Tibial nerve (tissue), 4 donors: ENCODE data around the gene INSL6. TPM values are rescaled to one million over a fixed set of nuclear protein-coding genes. Genes with fewer than 3 reads are reported as not detected.

Experiments used
- DNase-seq, 2 donors: peaks; one replicate each; pipeline ENCODE4 v3.0.0-alpha.2; 2019; ENCODE audit warnings: low spot score in 2 of 2
- H3K27ac ChIP-seq, 4 donors: fragments of 200-600 bp; sonication (generic) in 3 of 4; one replicate each; pipeline ENCODE4 v1.5.1; 2017 to 2019; ENCODE audit warnings: mild to moderate bottlenecking in 1 of 4
- H3K27me3 ChIP-seq, 2 donors: fragments of 200-600 bp; sonication (generic) in 1 of 2; one replicate each; pipeline versions ENCODE4 v1.5.1 to v1.6.0; 2017 to 2019
- H3K36me3 ChIP-seq, 3 donors: fragments of 200-600 bp; sonication (generic); one replicate each; pipeline ENCODE4 v1.5.1; 2018 to 2019
- H3K4me1 ChIP-seq, 4 donors: fragments of 200-600 bp; sonication (generic) in 3 of 4; one replicate each; pipeline ENCODE4 v1.5.1; 2017 to 2019
- H3K4me3 ChIP-seq, 4 donors: fragments of 200-600 bp; sonication (generic) in 3 of 4; one replicate each; pipeline ENCODE4 v1.5.1; 2017 to 2019; ENCODE audit warnings: mild to moderate bottlenecking in 1 of 4, moderate library complexity in 1 of 4
- H3K9me3 ChIP-seq, 4 donors: fragments of 200-600 bp; sonication (generic) in 3 of 4; one replicate each; pipeline ENCODE4 v1.5.1; 2017 to 2019
- EP300 ChIP-seq, 2 donors: sonication (generic); formaldehyde crosslinking; IDR thresholded peaks; one replicate each; pipeline ENCODE4 v1.6.1; 2017; ENCODE audit warnings: antibody characterized with exemption in 2 of 2, mild to moderate bottlenecking in 1 of 2
- POLR2A ChIP-seq, 2 donors: fragments of 450-650 bp; IDR thresholded peaks; one replicate each; pipeline ENCODE4 v1.6.1; 2017; ENCODE audit warnings: antibody characterized with exemption in 2 of 2, mild to moderate bottlenecking in 2 of 2, moderate library complexity in 2 of 2
- WGBS, 2 donors: methylation state at CpG; one replicate each; pipeline ENCODE4 v1.1.5; 2018; 5-methylcytosine and 5-hydroxymethylcytosine counted together
- total RNA-seq, 4 donors: library from RNA; depleted of rRNA; stranded (reverse); fragments of >200 nt; gene quantifications; one replicate each; pipeline ENCODE4 v1.1.0, GENCODE V29; 2016
- TF ChIP-seq, protein P1 (sequence below), 5 experiments: fragments of 200-600 bp in 3 of 5; fragments of 450-650 bp in 2 of 5; sonication (generic) in 3 of 5; IDR thresholded peaks; one replicate each; pipeline ENCODE4 v1.5.1; 2016 to 2019; ENCODE audit warnings: antibody characterized with exemption in 5 of 5, mild to moderate bottlenecking in 3 of 5, moderate library complexity in 2 of 5

The INSL6 gene
- total RNA-seq, 4 donors from 2014 or later = not detected

DNA sequence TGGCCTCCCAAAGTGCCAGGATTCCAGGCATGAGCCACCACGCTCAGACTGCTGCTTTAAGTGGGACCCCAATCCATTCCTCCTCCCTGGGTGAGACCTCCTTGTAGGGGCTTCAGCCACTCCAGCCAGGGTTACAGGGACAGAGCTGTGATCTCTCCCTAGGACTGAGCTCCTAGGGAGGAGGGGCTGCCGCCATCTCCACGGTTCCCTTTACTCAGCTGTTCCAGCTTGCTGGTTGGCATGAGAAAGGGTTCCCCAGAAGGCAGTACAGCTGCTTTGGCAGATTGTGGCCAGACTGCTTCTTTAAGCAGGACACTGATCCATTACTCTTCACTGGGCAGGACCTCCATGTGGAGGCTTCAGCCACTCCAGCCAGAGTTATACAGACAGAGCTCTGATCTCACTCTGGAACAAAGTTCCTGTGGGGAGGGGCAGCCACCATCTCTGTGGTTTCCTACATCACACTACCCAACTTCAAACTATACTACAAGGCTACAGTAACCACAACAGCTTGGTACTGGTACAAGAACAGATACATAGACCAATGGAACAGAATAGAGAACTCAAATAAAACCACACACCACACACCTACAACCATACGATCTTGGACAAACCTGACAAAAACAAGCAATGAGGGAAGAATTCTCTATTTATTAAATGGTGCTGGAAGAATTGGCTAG, 7.2 kb downstream of the INSL6 start:
- no peaks in the 10 kb centered on the region for H3K4me1 ChIP-seq
- no peak overlapping the region for H3K27ac ChIP-seq
- H3K4me3 ChIP-seq = no peak overlapping the region
- H3K36me3 ChIP-seq = no peaks in the 10 kb centered on the region
- TF ChIP-seq POLR2A (IDR thresholded peaks at IDR 0.05) (no peak), EP300 (IDR thresholded peaks at IDR 0.05) (no peak)
- TF ChIP-seq, protein P1, sequence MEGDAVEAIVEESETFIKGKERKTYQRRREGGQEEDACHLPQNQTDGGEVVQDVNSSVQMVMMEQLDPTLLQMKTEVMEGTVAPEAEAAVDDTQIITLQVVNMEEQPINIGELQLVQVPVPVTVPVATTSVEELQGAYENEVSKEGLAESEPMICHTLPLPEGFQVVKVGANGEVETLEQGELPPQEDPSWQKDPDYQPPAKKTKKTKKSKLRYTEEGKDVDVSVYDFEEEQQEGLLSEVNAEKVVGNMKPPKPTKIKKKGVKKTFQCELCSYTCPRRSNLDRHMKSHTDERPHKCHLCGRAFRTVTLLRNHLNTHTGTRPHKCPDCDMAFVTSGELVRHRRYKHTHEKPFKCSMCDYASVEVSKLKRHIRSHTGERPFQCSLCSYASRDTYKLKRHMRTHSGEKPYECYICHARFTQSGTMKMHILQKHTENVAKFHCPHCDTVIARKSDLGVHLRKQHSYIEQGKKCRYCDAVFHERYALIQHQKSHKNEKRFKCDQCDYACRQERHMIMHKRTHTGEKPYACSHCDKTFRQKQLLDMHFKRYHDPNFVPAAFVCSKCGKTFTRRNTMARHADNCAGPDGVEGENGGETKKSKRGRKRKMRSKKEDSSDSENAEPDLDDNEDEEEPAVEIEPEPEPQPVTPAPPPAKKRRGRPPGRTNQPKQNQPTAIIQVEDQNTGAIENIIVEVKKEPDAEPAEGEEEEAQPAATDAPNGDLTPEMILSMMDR (IDR thresholded peaks at IDR 0.05) = no peak
- DNase-seq = no peak
- H3K9me3 ChIP-seq = peaks cover 0 to 18% (median 0%) of the 10 kb centered on the region in 4 donors
- H3K27me3 ChIP-seq = no peaks in the 10 kb centered on the region
- 83 to 94% methylated on average over 4 of the region's 4 CpGs for WGBS, 2 donors

DNA sequence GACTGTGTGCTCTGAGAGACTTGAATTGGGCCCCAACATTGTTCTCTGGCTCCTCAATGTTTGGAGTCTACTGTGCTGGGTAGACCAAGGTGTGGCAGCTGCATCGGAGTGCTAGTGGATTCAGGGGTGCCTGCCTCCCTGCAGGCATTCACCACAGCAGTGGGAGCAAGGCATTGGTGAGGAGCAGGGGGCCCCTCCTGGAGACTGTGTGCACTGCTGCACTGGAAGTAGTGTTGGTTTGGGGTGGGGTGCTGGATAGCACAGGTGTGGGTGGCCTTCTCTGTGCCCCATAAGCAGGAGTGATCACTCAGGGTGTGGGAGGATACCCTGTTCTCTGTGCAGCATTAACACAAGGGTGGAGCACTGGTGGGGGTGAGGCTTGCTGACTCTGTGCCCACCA, 39.2 kb downstream of the INSL6 start:
- Histone ChIP-seq H3K4me3 (no peak overlapping the region), H3K27me3 (no peaks in the 10 kb centered on the region), H3K4me1 (no peaks in the 10 kb centered on the region), H3K36me3 (peaks cover 0 to 76% (median 0%) of the 10 kb centered on the region in 3 donors), H3K27ac (no peak overlapping the region), H3K9me3 (peaks cover 0 to 80% (median 7%) of the 10 kb centered on the region in 4 donors)
- 100% methylated on average over 1 of the region's 1 CpG for WGBS, 2 donors
- DNase-seq = no peak
- TF ChIP-seq, protein P1 (IDR thresholded peaks at IDR 0.05) = no peak
- no peak for TF ChIP-seq POLR2A (IDR thresholded peaks at IDR 0.05)
- no peak for TF ChIP-seq EP300 (IDR thresholded peaks at IDR 0.05)

DNA sequence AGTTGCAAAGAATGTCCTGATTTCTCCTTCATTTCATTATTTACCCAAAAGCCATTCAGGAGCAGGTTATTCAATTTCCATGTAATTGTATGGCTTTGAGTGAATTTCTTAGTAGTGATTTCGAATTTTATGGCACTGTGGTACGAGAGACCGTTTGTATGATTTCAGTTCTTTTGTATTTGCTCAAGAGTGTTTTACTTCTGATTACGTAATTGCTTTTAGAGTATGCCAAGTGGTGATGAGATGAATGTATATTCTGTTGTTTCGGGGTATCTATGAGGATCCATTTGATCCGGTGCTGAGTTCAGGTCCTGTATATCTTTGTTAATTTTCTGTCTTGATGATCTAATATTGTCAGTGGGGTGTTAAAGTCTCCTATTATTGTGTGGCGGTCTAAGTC, 41.2 kb downstream of the INSL6 start:
- no peaks in the 10 kb centered on the region for H3K27me3 ChIP-seq
- H3K36me3 ChIP-seq = peaks cover 0 to 75% (median 0%) of the 10 kb centered on the region in 3 donors
- no peaks in the 10 kb centered on the region for H3K4me1 ChIP-seq
- H3K27ac ChIP-seq = no peak overlapping the region
- 88 to 91% methylated on average over 7 of the region's 7 CpGs for WGBS, 2 donors
- no peak for DNase-seq
- no peak for TF ChIP-seq POLR2A (IDR thresholded peaks at IDR 0.05)
- TF ChIP-seq EP300 (IDR thresholded peaks at IDR 0.05) = no peak
- TF ChIP-seq, protein P1 (IDR thresholded peaks at IDR 0.05) = no peak
- no peak overlapping the region for H3K4me3 ChIP-seq
- H3K9me3 ChIP-seq = peaks cover 0 to 63% (median 5%) of the 10 kb centered on the region in 4 donors

DNA sequence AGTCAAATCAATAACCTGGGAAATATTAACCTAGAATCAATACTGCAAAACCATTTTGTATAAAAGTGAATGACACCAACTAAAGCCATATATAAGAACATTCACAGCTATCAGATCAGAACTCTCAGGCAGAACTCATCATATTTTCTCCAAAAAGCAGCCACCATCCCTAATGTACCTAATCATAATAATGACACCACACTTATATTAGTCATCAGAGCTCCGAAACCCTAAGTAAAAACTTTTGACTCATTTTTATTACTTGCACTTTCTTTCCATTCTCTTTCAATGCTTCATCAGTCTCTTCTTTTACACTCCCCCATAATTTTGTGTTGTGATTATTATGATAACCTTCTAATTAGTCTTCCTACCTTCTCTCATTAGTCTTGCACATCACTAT, 45.3 kb downstream of the INSL6 start:
- Histone ChIP-seq H3K4me1 (no peaks in the 10 kb centered on the region), H3K9me3 (peaks cover 0 to 74% (median 19%) of the 10 kb centered on the region in 4 donors), H3K27me3 (no peaks in the 10 kb centered on the region), H3K36me3 (peaks cover 0 to 34% (median 0%) of the 10 kb centered on the region in 3 donors), H3K4me3 (no peak overlapping the region), H3K27ac (no peak overlapping the region)
- DNase-seq = no peak
- 89 to 92% methylated on average over 1 of the region's 1 CpG for WGBS, 2 donors
- TF ChIP-seq POLR2A (IDR thresholded peaks at IDR 0.05) = no peak
- TF ChIP-seq, protein P1 (IDR thresholded peaks at IDR 0.05) = no peak
- TF ChIP-seq EP300 (IDR thresholded peaks at IDR 0.05) = no peak

DNA sequence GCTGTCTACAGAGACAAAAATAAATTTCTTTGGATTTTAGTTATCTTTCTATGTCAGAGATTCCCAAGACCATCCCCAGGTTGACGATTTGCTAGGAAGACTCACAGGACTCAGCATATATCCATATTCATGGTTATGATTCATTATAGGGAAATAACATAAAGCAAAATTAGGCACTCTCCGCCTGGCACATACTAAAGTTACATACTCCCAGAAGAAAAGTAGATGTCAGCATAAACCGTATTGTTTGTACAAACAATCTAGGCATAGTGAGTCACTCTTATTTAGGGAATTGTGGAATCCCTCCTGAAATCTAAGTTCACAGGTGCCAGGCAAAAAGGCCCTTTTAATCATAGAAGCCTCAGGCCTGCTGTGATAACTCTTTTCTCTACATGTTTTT, 62.9 kb downstream of the INSL6 start:
- Histone ChIP-seq H3K36me3 (peaks cover 0 to 61% (median 6%) of the 10 kb centered on the region in 3 donors), H3K4me3 (no peak overlapping the region), H3K9me3 (peaks cover 0 to 15% (median 0%) of the 10 kb centered on the region in 4 donors), H3K4me1 (no peaks in the 10 kb centered on the region), H3K27ac (no peak overlapping the region), H3K27me3 (no peaks in the 10 kb centered on the region)
- 85 to 90% methylated on average over 3 of the region's 3 CpGs for WGBS, 2 donors
- TF ChIP-seq, protein P1 (IDR thresholded peaks at IDR 0.05) = no peak
- no peak for DNase-seq
